Parathyroid adenoma (tissue), 2 donors: ENCODE results near the gene MTERF4.

Source experiments
- H2AFZ ChIP-seq: fragments of 300-600 bp; sonication (generic); one replicate; pipeline ENCODE4 v1.7.0; 2017; ENCODE audit warnings: antibody characterized with exemption, mild to moderate bottlenecking
- H3K27ac ChIP-seq: fragments of 300-600 bp; sonication (generic); one replicate; pipeline ENCODE4 v1.7.0; 2017
- H3K27me3 ChIP-seq: fragments of 300-600 bp; sonication (generic); one replicate; pipeline ENCODE4 v1.7.0; 2017; ENCODE audit warnings: low read length; ENCODE audit not compliant: control insufficient read depth, insufficient read depth
- H3K36me3 ChIP-seq: fragments of 300-600 bp; sonication (generic); one replicate; pipeline ENCODE4 v1.7.0; 2017; ENCODE audit warnings: low read length; ENCODE audit not compliant: control insufficient read depth, insufficient read depth
- H3K4me1 ChIP-seq: fragments of 300-600 bp; sonication (generic); one replicate; pipeline ENCODE4 v1.7.0; 2017; ENCODE audit warnings: control low read depth
- H3K4me2 ChIP-seq: fragments of 300-600 bp; sonication (generic); one replicate; pipeline ENCODE4 v1.7.0; 2017; ENCODE audit warnings: low read length
- H3K4me3 ChIP-seq: fragments of 300-600 bp; sonication (generic); one replicate; pipeline ENCODE4 v1.7.0; 2017; ENCODE audit warnings: low read depth, low read length
- H3K79me2 ChIP-seq: fragments of 300-600 bp; sonication (generic); one replicate; pipeline ENCODE4 v1.7.0; 2017; ENCODE audit warnings: control low read depth
- H3K9ac ChIP-seq: fragments of 300-600 bp; sonication (generic); one replicate; pipeline ENCODE4 v1.7.0; 2017; ENCODE audit warnings: mild to moderate bottlenecking
- H3K9me3 ChIP-seq: fragments of 300-600 bp; sonication (generic); one replicate; pipeline ENCODE4 v1.7.0; 2017; ENCODE audit warnings: low read length; ENCODE audit not compliant: control insufficient read depth
- TF ChIP-seq, protein P1 (sequence below): fragments of 300-600 bp; sonication (generic); IDR thresholded peaks from one replicate; pipeline ENCODE4 v1.7.0; 2017; ENCODE audit warnings: antibody characterized with exemption, mild to moderate bottlenecking
- donor health status: primary hyperparathyroidism.

MTERF4 gene

DNA sequence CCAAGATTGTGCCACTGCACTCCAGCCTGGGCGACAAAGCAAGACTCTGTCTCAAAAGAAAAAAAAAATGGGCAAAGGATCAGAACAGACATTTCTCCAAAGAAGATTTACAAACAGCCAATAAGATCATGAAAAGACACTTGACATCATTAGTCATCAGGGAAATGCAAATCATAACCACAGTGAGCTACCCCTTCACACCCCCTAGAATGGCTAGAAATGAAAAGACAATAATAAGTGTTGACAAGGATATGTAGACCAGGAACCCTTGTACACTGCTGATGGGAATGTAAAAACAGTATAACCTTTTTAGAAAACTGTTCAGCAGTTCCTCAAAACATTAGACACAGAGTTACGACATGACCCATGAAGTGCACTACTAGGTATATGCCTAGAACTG, 18.4 kb upstream of the MTERF4 start:
- Histone ChIP-seq H3K36me3 (no peaks in the 10 kb centered on the region), H2AFZ (no peak overlapping the region), H3K79me2 (no peaks in the 10 kb centered on the region), H3K27me3 (no peaks in the 10 kb centered on the region), H3K4me3 (no peak overlapping the region), H3K9me3 (no peaks in the 10 kb centered on the region), H3K27ac (no peak overlapping the region), H3K4me2 (no peak overlapping the region), H3K9ac (no peak overlapping the region), H3K4me1 (no peaks in the 10 kb centered on the region)
- TF ChIP-seq, protein P1, sequence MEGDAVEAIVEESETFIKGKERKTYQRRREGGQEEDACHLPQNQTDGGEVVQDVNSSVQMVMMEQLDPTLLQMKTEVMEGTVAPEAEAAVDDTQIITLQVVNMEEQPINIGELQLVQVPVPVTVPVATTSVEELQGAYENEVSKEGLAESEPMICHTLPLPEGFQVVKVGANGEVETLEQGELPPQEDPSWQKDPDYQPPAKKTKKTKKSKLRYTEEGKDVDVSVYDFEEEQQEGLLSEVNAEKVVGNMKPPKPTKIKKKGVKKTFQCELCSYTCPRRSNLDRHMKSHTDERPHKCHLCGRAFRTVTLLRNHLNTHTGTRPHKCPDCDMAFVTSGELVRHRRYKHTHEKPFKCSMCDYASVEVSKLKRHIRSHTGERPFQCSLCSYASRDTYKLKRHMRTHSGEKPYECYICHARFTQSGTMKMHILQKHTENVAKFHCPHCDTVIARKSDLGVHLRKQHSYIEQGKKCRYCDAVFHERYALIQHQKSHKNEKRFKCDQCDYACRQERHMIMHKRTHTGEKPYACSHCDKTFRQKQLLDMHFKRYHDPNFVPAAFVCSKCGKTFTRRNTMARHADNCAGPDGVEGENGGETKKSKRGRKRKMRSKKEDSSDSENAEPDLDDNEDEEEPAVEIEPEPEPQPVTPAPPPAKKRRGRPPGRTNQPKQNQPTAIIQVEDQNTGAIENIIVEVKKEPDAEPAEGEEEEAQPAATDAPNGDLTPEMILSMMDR: no peak

DNA sequence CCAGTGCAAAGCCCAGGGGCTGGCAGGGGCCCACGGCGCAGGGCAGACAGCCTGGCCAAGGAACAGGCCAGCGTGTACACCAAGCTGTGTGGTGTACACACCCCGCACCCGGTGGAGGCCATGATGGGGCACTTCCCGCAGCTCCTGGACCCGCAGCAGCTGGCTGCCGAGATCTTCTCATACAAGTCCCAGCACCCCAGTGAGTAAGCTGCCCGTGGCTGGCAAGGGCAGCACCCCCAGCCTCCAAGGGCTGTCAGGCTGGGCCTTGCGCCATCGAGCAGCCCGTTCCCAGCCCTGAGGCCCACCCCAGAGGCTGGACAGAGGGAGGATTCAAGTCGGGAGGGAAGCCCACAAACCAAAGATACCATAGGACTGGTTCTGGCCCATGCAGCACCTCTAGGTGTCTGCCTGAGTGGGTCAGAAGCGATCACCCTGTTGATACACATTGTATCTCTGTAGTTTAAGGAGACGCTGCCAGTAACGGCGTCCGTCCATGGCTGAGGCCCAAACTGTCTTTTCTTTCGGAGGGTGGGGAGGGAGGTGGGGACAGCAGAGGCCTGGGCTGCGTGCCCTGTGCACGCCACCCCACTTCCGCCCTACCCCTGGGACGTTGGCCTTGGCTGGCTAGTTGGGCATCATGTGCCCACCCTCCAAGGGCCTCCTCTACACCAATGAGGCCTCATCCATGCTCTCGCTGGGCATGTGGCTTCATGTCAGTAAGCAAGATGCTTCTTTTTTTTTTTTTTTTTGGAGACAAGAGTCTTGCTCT, 16.8 kb upstream of the MTERF4 start:
- TF ChIP-seq, protein P1: no peak
- Histone ChIP-seq H3K4me2 (no peak overlapping the region), H3K9ac (no peak overlapping the region), H3K79me2 (no peaks in the 10 kb centered on the region), H3K9me3 (no peaks in the 10 kb centered on the region), H3K4me3 (no peak overlapping the region), H3K27me3 (no peaks in the 10 kb centered on the region), H3K27ac (no peak overlapping the region), H3K36me3 (no peaks in the 10 kb centered on the region), H3K4me1 (no peaks in the 10 kb centered on the region), H2AFZ (no peak overlapping the region)

DNA sequence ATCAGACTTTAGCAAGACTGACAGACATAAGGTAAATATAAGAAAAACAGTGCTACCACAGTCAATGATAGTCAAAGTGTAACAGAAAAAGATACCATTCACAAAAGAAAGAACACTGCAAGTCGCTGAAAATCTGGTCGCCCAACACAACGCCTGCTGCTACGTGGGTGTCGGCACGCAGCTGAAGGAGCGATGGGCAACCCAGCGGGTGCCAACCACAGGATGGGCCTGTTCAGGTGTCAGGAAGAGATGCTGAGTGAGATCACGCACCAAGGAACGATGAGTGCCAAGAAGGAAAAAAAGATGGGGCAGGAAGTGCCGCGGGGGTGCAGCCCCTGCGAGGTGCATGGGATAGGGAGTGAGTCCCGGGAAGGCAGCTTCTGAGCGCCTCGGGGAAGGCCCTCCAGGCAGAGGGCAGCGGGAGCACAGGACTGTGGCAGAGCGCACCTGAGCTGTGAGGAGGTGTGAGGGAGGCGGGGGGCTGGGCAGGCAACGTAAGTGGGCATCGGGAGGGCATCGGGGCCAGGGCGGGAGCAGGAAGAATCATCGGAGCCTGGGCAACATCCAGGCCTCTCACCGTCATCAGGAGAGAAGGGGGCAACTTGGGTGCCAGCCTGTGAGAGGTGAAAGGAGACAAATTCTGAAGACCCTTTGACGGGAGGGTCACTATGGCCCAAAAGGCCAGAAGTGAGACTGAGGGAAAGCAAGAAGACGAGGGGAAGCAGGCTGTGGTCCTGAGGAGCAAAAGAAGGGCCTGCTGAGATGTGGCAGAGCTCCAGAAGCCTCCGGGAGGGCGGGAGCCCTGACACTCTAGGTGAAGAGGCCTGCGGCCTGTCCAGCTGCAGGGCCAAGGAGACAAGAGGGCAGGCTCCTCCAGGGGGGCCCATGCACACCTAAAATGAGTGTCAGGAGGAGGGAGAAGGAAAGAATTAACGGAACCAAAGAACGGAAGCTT, 14.8 kb upstream of the MTERF4 start:
- no peaks in the 10 kb centered on the region for H3K36me3 ChIP-seq
- H3K9me3 ChIP-seq: no peaks in the 10 kb centered on the region
- H3K4me3 ChIP-seq: no peak overlapping the region
- no peak overlapping the region for H3K9ac ChIP-seq
- no peaks in the 10 kb centered on the region for H3K79me2 ChIP-seq
- no peak overlapping the region for H2AFZ ChIP-seq
- no peak overlapping the region for H3K4me2 ChIP-seq
- H3K27me3 ChIP-seq: no peaks in the 10 kb centered on the region
- no peak overlapping the region for H3K27ac ChIP-seq
- TF ChIP-seq, protein P1: no peak
- no peaks in the 10 kb centered on the region for H3K4me1 ChIP-seq

DNA sequence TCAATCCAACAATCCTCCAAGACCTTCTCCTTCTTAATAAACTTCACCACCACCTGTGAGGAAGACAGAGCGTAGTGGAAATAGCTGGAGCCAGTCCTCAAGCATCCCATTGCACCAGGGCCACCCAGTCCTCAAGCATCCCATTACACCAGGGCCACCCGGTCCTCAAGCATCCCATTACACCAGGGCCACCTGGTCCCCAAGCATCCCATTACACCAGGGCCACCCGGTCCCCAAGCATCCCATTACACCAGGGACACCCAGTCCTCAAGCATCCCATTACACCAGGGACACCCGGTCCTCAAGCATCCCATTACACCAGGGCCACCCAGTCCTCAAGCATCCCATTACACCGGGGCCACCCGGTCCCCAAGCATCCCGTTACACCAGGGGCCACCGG, 13.3 kb upstream of the MTERF4 start:
- Histone ChIP-seq H3K4me3 (no peak overlapping the region), H3K4me1 (no peaks in the 10 kb centered on the region), H3K9me3 (no peaks in the 10 kb centered on the region), H2AFZ (no peak overlapping the region), H3K79me2 (no peaks in the 10 kb centered on the region), H3K36me3 (no peaks in the 10 kb centered on the region), H3K27ac (no peak overlapping the region), H3K4me2 (no peak overlapping the region), H3K9ac (no peak overlapping the region), H3K27me3 (no peaks in the 10 kb centered on the region)
- TF ChIP-seq, protein P1: no peak
